ENCODE results near the gene OSBP2.

OSBP2 gene

GRCh38 chr22:30909306-30909705 lies 214.6 kb downstream of the OSBP2 start:
- CTCF ChIA-PET = interaction anchor here (1.2 kb wide), 1 partner anchor 10 kb away, joined by 3 read pairs; no protein-coding TSS in a partner anchor
- no peak for DNase-seq (ENCODE audit: extremely low spot score)
- TF ChIP-seq ARNT (IDR thresholded peaks at IDR 0.05) (no peak), LEF1 (IDR thresholded peaks at IDR 0.05; ENCODE audit: borderline replicate concordance) (no peak), SUZ12 (IDR thresholded peaks at IDR 0.05) (no peak), L3MBTL2 (conservative IDR thresholded peaks at IDR 0.05) (no peak), BHLHE40 (IDR thresholded peaks at IDR 0.05; ENCODE audit: borderline replicate concordance) (no peak), HDGF (IDR thresholded peaks at IDR 0.05; ENCODE audit: borderline replicate concordance) (no peak), FOXK2 (IDR thresholded peaks at IDR 0.05) (no peak), PKNOX1 (IDR thresholded peaks at IDR 0.05) (no peak), FOXM1 (IDR thresholded peaks at IDR 0.05; ENCODE audit: borderline replicate concordance) (no peak), NFRKB (IDR thresholded peaks at IDR 0.05) (no peak), ZNF384 (IDR thresholded peaks at IDR 0.05) (no peak), ELF4 (IDR thresholded peaks at IDR 0.05) (no peak), SP1 (IDR thresholded peaks at IDR 0.05) (no peak), TARDBP (IDR thresholded peaks at IDR 0.05) (no peak), FOXA1 (IDR thresholded peaks at IDR 0.05) (no peak), CTBP1 (IDR thresholded peaks at IDR 0.05; ENCODE audit: borderline replicate concordance) (no peak)
- POLR2A ChIA-PET = no interaction called here

- TF ChIP-seq SP1 (IDR thresholded peaks at IDR 0.05) = no peak
- no peak for TF ChIP-seq TARDBP (IDR thresholded peaks at IDR 0.05)
- no peak for TF ChIP-seq ZNF384 (IDR thresholded peaks at IDR 0.05)
- no peak for TF ChIP-seq FOXK2 (IDR thresholded peaks at IDR 0.05)
- no peak for TF ChIP-seq BHLHE40 (IDR thresholded peaks at IDR 0.05; ENCODE audit: borderline replicate concordance)
- TF ChIP-seq ELF4 (IDR thresholded peaks at IDR 0.05) = no peak
- no peak for TF ChIP-seq NFRKB (IDR thresholded peaks at IDR 0.05)
- no peak for TF ChIP-seq L3MBTL2 (conservative IDR thresholded peaks at IDR 0.05)
- TF ChIP-seq FOXA1 (IDR thresholded peaks at IDR 0.05) = no peak
- no peak for TF ChIP-seq CTBP1 (IDR thresholded peaks at IDR 0.05; ENCODE audit: borderline replicate concordance)
- TF ChIP-seq PKNOX1 (IDR thresholded peaks at IDR 0.05) = no peak
- no peak for TF ChIP-seq FOXM1 (IDR thresholded peaks at IDR 0.05; ENCODE audit: borderline replicate concordance)
- TF ChIP-seq SUZ12 (IDR thresholded peaks at IDR 0.05) = no peak
- no peak for TF ChIP-seq LEF1 (IDR thresholded peaks at IDR 0.05; ENCODE audit: borderline replicate concordance)
- TF ChIP-seq HDGF (IDR thresholded peaks at IDR 0.05; ENCODE audit: borderline replicate concordance) = no peak
- no peak for TF ChIP-seq ARNT (IDR thresholded peaks at IDR 0.05)
- DNase-seq (ENCODE audit: extremely low spot score) = no peak
- CTCF ChIA-PET = interaction anchor here (1.2 kb wide), 1 partner anchor 9 kb away, joined by 3 read pairs; no protein-coding TSS in a partner anchor
- POLR2A ChIA-PET = no interaction called here
Measured at GRCh38 chr22:30910358-30910757, 215.7 kb downstream of the OSBP2 start.

- ChIA-PET CTCF (interaction anchor here (0.6 kb wide), 1 partner anchor 127 kb away, joined by 4 read pairs; no protein-coding TSS in a partner anchor), POLR2A (no interaction called here)
- DNase-seq (ENCODE audit: extremely low spot score) = no peak
- TF ChIP-seq FOXK2 (IDR thresholded peaks at IDR 0.05) (no peak), CTBP1 (IDR thresholded peaks at IDR 0.05; ENCODE audit: borderline replicate concordance) (no peak), PKNOX1 (IDR thresholded peaks at IDR 0.05) (no peak), HDGF (IDR thresholded peaks at IDR 0.05; ENCODE audit: borderline replicate concordance) (no peak), TARDBP (IDR thresholded peaks at IDR 0.05) (no peak), NFRKB (IDR thresholded peaks at IDR 0.05) (no peak), ARNT (IDR thresholded peaks at IDR 0.05) (no peak), SP1 (IDR thresholded peaks at IDR 0.05) (no peak)
Measured at GRCh38 chr22:30918761-30919160, 224.1 kb downstream of the OSBP2 start.

- CTCF ChIA-PET = interaction anchor here (0.6 to 1.6 kb wide), 10 partner anchors 10 to 377 kb away, joined by 3 to 9 read pairs (median 4); no protein-coding TSS in a partner anchor
- POLR2A ChIA-PET = no interaction called here
- no peak for DNase-seq (ENCODE audit: extremely low spot score)
- TF ChIP-seq SP1 (IDR thresholded peaks at IDR 0.05) (no peak), ELF4 (IDR thresholded peaks at IDR 0.05) (no peak), FOXM1 (IDR thresholded peaks at IDR 0.05; ENCODE audit: borderline replicate concordance) (no peak), PKNOX1 (IDR thresholded peaks at IDR 0.05) (no peak), NFRKB (IDR thresholded peaks at IDR 0.05) (no peak), ARNT (IDR thresholded peaks at IDR 0.05) (no peak), FOXK2 (IDR thresholded peaks at IDR 0.05) (no peak), BHLHE40 (IDR thresholded peaks at IDR 0.05; ENCODE audit: borderline replicate concordance) (no peak)
Measured at GRCh38 chr22:30919973-30920372, 225.3 kb downstream of the OSBP2 start.

GRCh38 chr22:30920407-30920806 lies 225.7 kb downstream of the OSBP2 start:
- peak; percentile 85 for DNase-seq (ENCODE audit: extremely low spot score)
- ChIA-PET CTCF (interaction anchor here (0.6 to 1.6 kb wide), 8 partner anchors 16 to 300 kb away, joined by 3 to 9 read pairs (median 4); no protein-coding TSS in a partner anchor), POLR2A (no interaction called here)
- TF ChIP-seq SP1 (IDR thresholded peaks at IDR 0.05) = no peak
- TF ChIP-seq ELF4 (IDR thresholded peaks at IDR 0.05) = no peak
- TF ChIP-seq BHLHE40 (IDR thresholded peaks at IDR 0.05; ENCODE audit: borderline replicate concordance) = no peak
- TF ChIP-seq HDGF (IDR thresholded peaks at IDR 0.05; ENCODE audit: borderline replicate concordance) = no peak
- no peak for TF ChIP-seq PKNOX1 (IDR thresholded peaks at IDR 0.05)
- TF ChIP-seq SUZ12 (IDR thresholded peaks at IDR 0.05) = no peak
- TF ChIP-seq FOXM1 (IDR thresholded peaks at IDR 0.05; ENCODE audit: borderline replicate concordance) = no peak
- TF ChIP-seq NFRKB (IDR thresholded peaks at IDR 0.05) = no peak
- TF ChIP-seq CTBP1 (IDR thresholded peaks at IDR 0.05; ENCODE audit: borderline replicate concordance) = no peak
- TF ChIP-seq LEF1 (IDR thresholded peaks at IDR 0.05; ENCODE audit: borderline replicate concordance) = no peak
- no peak; the same call in 1 of the 2 replicates for TF ChIP-seq ZNF384 (IDR thresholded peaks at IDR 0.05)
- TF ChIP-seq FOXK2 (IDR thresholded peaks at IDR 0.05) = no peak
